ENCODE data around the gene CPLX4.

CPLX4 gene

DNA sequence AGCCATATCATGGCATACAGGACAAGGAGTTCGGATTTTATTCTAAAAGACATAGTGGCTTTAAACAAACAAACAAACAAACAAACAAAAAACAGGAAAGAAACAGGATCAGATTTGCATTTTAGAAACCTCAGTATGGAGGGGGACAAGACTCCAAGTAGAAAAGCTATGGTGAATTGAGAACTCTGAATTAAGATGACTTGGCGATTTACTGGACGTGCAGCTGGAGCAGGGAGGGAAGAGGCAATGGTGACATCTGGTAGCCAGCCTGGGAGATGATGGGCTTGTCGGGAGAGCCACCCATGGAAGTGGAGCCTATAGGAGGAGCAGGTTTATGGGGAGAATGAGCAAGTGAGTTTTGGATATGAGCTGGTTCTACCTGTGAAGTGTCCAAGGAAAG is 13.2 kb downstream of the CPLX4 start:
- DNase-seq, result no peak

DNA sequence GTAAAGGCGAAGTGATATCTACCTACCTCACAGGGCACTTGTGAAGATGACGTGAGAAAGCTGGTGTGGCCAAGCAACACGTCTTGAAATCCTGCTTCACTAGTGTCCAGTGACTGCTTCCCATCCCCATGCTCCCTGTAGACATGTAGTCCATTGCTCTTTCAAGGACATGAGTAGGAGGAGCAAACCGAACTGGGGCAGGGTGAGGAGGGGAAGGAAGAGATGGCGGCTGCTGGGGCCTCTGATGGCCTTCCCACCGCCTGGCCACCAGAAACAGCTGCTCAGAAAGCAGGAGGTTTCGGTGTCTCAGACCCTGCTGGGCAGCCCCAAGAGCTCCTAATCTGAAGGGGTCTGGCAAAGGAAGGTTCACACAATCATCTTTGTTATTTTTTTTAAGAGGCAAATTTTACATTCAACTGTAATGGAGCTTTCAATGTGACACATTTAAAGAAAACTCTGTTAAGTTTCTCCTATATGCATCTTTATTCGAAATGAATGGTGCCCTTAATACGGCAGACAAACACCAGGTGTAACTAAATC is 14.7 kb downstream of the CPLX4 start:
- no peak for DNase-seq

DNA sequence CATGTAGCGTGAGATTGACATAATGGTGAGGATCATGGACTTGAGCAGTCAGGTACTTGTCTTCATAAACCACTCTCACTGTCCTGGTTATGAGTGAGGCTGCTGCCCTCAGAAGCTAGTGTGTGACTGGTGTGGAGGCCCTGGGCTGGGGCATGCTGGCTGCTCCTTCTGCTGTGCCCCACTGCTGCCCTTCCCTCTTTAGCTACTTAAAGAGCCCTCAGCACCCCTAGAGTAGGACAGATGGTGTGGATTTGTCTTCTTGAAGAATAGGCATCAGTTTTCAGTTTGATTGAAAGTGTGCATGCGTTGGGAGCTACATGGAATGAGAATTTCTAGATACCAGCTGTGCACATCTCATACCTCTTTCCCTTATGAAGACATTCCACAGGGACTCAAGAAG is 15.4 kb downstream of the CPLX4 start:
- no peak for DNase-seq

DNA sequence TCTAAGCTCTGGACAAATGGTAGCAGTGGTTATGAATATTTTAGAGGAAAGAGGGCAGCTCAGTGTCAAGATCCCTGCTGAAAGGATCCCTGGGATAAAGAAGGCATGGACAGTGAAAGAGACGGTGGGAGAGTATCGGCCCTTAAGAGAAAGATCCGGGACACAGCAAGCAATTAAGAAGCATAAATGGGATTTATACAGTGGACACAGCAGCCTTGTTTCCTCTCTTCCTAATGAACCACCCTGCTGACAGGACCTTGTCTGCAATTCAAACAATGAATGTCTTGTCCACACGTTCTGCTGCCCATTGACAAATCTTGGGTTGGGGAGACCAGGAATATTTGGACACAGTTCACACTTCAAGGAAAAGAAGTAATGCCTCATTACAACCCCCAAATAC is 16.5 kb downstream of the CPLX4 start:
- DNase-seq, result no peak

DNA sequence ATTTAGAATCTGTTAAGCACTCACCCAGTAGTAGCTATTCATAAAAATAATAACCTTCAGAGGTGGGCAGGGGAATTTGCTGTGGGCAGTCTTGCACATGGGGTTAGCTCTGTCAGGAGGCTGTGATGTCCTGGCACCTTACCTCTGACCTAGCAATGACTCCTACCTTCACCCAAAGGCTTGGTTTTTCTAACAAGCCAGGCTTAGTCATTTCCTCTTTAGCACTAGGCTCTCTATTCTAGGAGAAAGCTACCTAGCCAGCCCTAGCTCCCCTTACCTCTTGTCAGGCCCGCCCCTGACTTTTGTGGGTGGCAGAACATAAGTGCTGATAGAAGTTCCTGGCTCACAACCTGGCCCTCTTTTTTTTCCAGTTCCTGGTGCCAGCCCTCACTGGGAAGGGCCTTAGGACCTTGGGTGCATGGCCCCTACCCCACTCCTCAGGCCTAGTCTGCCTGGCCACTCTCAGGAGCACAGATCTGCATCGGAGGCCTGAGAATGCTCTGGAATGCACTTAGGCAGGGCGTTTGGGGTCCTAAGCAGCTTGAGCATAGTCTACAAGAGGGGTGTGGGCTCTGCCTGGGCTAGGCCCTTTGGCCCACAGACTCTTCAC is 17.7 kb downstream of the CPLX4 start:
- no peak for DNase-seq

DNA sequence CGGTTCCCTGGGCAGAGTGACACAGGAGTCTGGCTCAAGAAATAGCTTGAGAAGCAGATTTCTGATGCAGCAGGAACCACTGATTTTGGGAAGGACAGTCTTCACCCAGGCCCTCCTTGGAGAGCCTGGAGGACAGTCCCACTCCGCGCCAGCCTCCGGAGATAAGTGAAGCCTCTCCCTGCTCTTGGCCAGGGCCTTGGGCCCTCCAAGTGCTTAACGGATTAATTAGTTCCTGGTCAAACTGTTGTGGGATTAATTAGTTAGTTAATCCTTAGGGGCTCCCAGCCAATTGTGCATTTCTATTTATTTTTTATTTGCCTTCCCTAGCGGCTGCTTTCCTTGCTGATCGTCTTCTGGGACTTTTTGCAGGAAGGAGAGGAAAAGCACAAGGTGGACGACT is 19.6 kb downstream of the CPLX4 start:
- DNase-seq, result no peak

DNA sequence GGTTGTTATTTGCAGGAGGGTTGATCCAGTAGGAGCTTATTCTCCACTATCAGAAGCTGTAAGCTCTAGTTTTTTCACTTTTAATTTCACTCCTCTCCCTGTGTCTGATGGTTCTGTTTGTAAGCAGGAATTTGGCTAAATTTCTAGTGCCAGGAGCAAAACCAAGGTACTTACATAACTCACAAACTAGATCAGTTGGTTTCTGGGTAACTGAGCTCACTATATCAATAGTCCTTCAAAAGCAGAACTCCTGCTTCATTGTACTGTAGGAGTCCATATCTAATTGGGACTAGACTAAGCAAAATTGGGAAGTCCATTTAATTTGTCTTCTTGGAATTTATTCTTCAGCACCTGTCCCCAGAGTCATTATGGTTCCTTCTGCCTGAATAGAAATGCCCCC is 25.1 kb downstream of the CPLX4 start:
- DNase-seq, result no peak

DNA sequence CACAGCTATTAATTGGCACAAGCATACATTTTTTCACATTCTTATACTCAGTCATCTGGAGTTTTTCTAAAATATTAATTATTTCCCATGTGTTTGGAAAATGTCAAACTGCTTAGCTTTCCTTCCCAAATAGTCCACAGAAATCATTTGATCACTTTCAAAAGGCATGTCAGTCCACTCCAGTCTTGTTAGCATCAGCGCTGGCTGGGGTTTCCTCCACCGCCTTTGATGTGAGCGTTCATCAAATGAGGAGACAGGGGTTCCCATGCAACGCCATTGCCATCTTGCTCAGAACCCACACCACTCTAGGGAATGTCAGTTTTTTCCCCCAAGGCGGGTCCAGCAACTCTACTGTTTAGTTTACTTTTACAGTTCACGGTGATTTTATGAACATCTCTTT is 32.1 kb downstream of the CPLX4 start:
- DNase-seq, result no peak

DNA sequence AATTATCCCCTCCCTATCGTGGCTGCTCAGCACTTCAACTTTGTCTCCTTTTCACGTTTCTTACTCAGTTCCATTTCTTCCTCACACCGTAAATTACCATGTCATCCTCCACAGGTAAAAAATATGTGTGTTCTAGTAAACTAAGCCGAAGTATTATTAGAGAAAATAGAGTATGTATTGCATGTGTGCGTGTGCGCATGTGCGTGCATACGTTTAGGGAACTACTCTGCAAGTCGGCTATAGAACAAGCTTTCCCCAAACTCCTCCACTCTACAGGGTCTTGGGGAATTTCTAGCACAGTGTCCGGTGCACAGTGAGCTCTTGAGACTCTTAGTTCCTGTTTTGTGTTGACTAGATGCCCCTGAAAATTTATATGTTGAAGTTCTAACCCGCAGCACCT is 36.1 kb downstream of the CPLX4 start:
- no peak for DNase-seq

DNA sequence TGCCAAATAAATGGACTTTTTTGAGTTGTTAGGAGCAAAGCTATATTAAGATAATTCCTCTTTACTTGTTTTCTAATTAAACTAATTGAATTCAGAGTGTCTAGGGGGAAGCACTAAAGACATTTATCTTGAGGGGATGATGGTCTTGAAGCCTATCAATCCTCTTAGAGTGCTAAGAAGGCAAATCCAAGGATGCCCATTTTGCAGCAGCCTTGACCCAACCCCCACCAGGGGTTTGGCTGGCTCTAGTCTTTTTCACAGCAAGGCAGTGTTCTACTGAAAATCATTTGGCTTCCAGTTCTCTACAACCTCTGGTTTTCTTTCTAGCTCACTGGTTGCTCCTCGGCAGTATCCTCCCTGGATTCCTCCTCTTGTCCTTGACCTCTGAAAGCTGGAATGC is 38.7 kb downstream of the CPLX4 start:
- no peak for DNase-seq

DNA sequence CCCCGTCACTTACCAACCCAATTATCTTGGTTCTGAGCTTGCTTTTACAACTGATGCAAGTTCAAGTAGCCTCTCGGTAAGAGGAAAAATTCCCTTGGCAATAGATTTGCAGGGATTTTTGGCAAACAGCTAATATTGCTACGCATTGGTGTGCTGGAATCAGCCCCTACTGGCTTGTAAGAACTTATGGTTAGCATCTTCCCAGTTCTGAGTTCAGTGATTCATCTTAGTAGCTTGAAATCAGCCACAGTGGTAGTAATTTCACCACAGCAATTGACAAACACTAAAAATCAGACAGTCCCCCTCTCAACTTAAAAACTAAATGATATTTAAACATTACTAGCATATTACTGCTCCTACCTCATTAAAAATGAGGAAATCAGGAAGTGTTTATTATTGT is 39.3 kb downstream of the CPLX4 start:
- DNase-seq, result no peak

DNA sequence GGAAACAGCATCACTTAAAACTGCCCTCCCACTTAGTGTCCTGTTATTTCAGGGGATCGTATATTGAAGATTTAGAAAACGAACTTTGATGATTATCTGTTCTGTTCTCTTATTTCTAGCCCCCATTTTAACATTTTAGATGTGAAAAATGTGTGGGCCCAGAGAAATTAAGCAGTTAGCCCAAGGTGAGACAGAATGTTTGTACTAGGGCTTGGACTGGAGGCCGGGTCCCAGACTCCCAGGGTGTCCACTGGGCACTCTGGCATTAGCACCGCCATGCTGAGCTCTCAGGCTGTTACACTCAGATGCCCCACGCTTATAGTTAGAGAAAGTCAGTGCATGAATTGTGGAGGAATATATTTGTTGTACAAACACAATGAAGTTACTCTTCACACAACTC is 39.7 kb downstream of the CPLX4 start:
- no peak for DNase-seq

DNA sequence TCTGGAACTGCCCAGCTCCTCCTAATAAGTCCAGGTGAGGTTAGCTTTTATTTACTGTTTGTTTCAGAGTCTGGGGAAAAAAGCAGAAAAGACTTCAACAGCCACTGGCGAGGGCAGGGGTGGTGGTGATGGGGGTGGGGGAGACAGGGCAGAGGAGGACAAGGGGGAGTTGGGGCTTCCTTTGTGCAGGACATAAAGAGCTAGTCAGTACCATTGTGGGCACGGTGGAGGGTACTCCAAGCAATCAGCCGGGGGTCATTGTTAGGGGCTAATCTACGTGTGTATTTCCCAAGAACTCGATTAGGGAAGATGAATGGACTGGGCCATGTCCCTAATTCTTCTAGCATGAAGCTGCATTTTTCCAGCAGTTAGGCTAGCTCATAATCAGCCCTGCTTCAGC is 42.4 kb downstream of the CPLX4 start:
- DNase-seq, result no peak

DNA sequence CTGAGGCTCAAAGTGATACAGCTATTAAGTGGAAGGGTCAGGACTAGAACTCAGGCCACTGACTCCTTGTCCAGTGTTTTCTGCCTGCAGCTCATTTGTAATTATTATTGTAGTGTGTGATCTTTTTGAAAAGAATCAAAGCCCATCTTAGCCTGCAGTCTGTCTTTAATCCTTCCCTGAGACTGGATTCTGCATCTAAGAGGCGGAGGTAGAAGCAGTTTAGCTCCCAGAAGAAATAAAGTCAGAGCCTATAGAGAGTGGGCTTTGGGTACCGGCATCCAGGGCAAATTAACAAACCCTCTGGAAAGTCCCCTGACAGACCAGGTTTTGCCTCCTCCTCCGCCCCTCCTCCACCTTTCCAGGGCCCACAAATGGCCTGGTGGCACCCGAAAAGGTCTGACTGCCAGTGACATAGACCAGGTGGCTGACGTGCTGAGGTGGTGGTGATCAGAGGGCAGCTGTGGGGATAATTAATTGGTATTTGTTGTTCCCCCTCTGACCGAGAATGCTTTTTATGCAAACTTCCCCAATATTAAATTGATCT is 43.0 kb downstream of the CPLX4 start:
- no peak for DNase-seq

DNA sequence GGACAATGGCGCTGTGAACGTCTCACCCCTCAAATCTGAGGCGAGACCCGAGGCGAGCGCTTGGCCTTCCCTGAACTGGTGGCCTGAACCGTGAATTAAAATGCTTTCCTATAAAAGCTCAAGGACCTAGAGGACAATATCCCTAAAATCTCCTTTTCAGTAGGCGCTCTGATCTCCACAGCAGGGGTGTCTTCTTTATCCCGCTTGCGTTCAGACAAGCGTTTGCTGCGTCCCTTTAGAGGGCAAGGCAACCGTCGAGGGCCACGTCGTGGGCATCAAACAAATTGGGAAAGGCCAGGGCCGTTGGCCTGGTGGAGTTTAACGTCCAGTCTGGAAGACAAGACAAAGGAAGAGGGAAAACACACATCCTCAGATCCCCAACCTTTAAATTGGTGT is 43.9 kb downstream of the CPLX4 start:
- no peak for DNase-seq

DNA sequence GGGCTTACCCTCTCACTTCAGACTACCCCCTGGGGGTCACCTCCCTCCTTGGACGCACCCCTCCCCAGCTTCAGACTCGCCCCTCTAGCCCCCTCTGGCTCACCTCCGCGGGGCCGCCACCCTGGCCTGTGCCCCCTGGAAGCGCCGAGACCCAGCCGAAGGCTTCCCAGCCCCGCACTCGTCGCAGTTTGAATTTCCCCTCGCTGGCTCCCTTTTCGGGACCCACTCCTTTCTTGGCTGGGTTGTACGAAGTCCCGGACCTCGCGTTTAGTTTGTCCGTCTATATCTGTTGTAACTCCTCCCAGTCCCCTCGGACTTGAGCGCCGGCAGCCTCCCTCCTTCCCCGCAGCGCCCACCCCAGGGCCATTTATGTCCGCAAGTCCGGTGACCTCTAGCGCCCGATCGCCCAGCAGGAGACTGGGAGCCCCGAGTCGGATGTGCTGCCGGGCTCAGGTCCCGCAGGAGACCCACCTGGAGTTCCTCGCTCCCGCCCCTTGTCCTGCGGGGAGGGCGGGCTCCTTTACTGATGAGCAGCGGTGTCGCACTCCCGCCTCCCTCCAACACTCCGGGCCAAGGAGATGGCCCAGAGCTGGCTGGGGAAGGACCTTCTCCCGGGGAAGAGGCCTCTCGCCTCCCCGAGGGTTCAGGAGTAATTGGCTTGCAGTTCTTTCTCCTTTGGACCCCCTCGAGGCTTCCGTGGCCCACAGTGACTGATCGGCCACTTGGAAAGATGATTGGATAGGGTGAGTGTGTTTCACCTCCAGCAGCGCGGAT is 44.5 kb downstream of the CPLX4 start:
- no peak for DNase-seq

DNA sequence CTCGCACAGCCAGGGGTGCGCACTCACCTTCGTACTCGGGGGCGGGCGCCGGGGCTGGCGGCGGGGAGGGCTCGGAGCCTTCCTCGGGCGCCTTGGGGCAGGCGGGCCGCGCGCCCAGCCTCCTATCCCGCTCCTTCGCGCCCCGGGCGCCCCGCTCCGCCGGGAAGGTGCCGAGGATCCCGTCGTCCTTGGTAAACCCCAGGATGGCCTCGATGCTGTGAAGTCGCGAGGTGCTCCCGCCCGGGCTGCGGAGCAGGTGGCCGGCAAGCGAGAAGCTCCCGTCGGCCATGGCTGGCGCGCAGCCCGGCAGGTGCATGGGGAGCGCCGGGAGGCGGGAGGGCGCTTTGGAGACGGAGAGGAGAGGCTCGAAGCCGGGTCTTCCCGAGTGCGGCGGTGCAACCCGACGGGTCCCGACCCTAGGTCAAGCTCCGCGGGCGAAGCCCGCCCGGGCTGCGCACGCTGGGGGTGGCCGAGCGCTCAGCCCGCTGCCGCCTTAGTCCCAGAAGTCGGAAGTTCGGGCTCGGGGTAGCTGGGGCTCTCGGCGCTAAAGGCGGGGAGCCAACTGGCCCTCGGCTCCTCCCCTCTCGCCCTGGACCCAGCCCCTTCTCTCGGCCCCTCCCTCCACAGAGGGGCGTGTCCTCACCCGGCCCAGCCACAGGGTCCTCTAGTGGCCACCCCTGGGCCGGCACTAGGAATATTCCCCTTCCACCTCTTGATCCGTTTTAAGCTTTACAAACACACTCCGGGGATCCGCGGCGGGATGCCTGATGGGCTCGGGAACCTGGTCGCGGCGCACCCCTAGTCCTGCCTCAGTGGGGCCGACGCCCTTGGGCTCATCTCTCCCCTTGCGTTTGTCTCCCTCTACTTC is 45.3 kb downstream of the CPLX4 start, which contains the start of gene RAX:
TSS of gene RAX (minus strand) at position 564 of the 868 bp plus-strand sequence. CDS start at position 316, 248 bp downstream.
- DNase-seq, result no peak

DNA sequence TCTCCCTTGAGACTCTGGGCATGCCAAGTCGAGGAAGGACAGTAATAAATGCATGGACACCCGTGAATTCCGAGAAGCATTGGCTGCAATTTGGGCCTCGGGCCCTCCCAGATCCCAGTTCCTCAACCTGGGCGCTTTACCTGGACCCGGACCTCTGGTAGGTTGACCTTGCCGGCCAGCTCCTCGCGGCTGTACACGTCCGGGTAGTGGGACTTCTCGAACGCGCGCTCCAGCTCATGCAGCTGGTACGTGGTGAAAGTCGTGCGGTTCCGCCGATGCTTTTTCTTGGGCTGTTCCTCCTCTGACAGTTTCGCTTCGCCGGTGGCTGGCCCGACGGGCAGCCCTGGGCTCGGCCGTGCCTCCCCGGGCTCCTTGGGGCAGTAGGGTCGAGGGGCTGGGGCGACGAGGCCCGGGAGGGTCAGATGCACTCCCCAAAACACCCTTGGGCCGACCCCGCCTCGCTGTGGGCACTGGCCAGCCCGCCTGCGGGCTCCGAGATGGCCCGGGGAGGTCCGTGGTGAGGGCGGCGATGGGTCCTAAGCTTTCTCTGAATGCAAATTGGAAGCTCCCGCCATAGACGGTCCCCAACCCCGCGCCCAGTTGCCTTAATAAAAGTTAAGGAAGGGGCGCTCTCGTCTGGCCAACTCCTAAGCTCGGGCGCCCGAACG is 46.1 kb downstream of the CPLX4 start:
- DNase-seq, result no peak

DNA sequence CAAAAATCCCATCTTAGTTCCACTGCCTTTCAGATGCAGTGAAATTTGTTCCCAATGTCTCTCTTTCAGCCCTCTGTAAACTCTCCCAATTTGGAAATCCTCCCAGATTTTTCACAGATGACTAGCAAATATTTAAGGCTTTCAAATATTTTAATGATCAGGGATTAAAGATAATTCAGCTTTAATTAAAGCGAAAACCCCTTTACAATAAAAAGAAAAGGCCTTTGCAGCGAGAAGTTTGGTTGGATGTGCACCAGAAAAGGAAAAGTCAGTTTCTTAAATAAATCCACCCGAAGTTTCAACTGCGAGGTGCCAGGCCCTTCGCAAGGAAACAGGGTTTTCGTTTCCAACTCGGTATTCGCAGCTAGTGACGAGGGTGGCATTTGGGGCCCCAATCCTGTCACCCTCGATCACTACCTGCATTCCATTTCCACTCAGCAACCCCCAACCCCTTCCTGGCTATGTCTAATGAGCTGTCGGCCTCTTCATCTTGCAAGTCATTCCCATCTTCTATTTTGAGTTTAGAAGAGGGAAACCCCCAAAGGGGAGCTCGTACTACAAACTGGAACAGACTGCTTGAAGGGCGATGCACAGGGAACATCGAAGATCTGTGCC is 46.7 kb downstream of the CPLX4 start:
- no peak for DNase-seq

DNA sequence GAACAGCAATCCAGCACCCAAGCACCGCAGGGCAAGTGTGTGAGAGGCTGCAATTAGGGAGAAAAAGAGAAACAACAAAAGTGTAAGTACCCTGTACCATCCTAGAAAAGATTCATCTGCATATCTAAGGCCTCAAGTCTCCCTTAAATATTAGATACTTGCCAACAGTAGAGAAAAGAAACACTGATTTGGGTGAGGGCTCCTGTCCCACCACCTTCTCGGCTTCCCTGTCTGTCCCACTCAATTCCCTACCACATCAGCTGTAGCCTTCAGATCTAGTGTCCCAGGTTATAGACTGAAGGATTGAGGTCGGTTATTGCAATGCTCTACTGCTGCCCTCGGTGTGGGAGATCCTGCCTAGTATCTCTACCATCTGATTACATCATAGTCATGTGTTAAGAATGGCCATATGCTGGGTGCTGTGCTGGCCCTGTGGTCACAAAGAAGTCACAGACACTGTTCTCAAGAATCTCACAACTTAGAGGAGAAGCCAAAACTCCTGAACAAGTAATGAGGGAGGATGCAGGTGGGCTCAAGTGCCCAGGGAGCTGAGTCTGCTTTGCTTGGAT is 47.7 kb downstream of the CPLX4 start:
- DNase-seq, result no peak

DNA sequence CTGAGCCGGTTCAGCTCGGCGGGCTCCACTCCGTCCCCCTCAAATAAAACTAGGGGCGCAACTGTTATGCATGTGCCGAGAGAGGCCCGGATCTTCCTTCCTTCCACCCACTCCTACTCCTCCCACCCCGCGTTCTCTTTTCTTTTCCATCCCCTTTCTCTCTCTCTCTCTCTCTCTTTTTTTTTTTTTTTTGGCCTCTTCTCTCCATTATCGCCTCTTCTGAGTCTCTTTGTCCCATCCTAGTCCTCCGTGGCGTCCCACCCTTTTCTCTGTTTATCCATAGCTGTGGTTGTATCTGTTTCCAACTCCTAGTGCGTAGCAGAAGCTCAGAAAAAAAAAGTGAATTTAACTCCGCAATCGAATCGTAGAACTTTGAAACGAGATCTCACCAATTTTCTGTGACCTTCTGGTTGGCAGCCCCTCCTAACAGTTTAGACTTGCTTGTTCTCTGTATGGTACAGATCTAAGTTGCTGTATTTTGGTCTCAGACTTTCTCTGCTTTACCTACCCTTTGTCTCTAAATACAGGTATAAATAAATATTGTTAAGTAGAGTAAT is 48.8 kb downstream of the CPLX4 start:
- no peak for DNase-seq

All from SIG-M5 (cell line).